Immature natural killer cell (primary cell): Measurements from ENCODE around the gene PLGLB1. TPM values are rescaled to one million over a fixed set of nuclear protein-coding genes. Genes with fewer than 3 reads are reported as not detected.
A peak's percentile ranks its signal among the peaks of the same experiment; 100 is the strongest.
"Not testable (repeated sequence)": the region's sequence is repeated elsewhere in the genome, so short reads cannot be mapped to it uniquely, and the experiment has no call there.

Source experiments
- DNase-seq, 3 donors: peaks; one replicate each; pipeline ENCODE4 v3.0.0; 2022; ENCODE audit warnings: mixed read lengths in 1 of 3
- H3K27ac Mint-ChIP-seq, 6 donors: one replicate each; pipeline ENCODE4 v1.8.0; 2020; ENCODE audit warnings: mixed read lengths in 6 of 6, mild to moderate bottlenecking in 5 of 6, inconsistent platforms in 4 of 6, moderate library complexity in 3 of 6
- H3K27me3 Mint-ChIP-seq, 3 donors: one replicate each; pipeline ENCODE4 v1.8.0; 2020 to 2021; ENCODE audit warnings: low read depth in 3 of 3, mild to moderate bottlenecking in 3 of 3, mixed read lengths in 3 of 3, moderate library complexity in 3 of 3, inconsistent platforms in 1 of 3
- H3K36me3 Mint-ChIP-seq, 3 donors: one replicate each; pipeline ENCODE4 v1.8.0; 2020; ENCODE audit warnings: mixed read lengths in 3 of 3, inconsistent platforms in 2 of 3, mild to moderate bottlenecking in 2 of 3
- H3K4me1 Mint-ChIP-seq, 2 donors: one replicate each; pipeline ENCODE4 v1.8.0; 2020; ENCODE audit warnings: inconsistent platforms in 2 of 2, mild to moderate bottlenecking in 2 of 2, mixed read lengths in 2 of 2, moderate library complexity in 1 of 2
- H3K4me3 Mint-ChIP-seq, 5 donors: one replicate each; pipeline ENCODE4 v1.8.0; 2020; ENCODE audit warnings: mild to moderate bottlenecking in 5 of 5, mixed read lengths in 5 of 5, inconsistent platforms in 3 of 5, moderate library complexity in 3 of 5
- H3K9me3 Mint-ChIP-seq, 6 donors: one replicate each; pipeline ENCODE4 v1.8.0; 2020; ENCODE audit warnings: mild to moderate bottlenecking in 6 of 6, mixed read lengths in 6 of 6, inconsistent platforms in 4 of 6, moderate library complexity in 3 of 6
- polyA plus RNA-seq, 3 donors: library from polyadenylated mRNA; unstranded; fragments of 300-500 nt; fragmentation: Illumina TruSeq; gene quantifications; one replicate each; pipeline ENCODE4 v1.2.3, GENCODE V29; 2021

PLGLB1 gene
- under 1 TPM in 2 of 3 donors, not detected in 1; 0.52 to 0.67 TPM for polyA plus RNA-seq

- H3K36me3 Mint-ChIP-seq, H3K4me1 Mint-ChIP-seq, H3K27ac Mint-ChIP-seq, DNase-seq, H3K27me3 Mint-ChIP-seq, H3K4me3 Mint-ChIP-seq, H3K9me3 Mint-ChIP-seq: not testable (repeated sequence)
Measured at GRCh38 chr2:87021744-87022143, at the start of gene PLGLB1. TSS of gene PLGLB1 (minus strand) at chr2:87021844. CDS start at chr2:87021783, 61 bp downstream.

GRCh38 chr2:87064305-87064704 lies 42.7 kb upstream of the PLGLB1 start:
- H3K9me3 Mint-ChIP-seq, DNase-seq, H3K36me3 Mint-ChIP-seq, H3K27ac Mint-ChIP-seq, H3K4me3 Mint-ChIP-seq, H3K27me3 Mint-ChIP-seq: not testable (repeated sequence)
- peaks cover 9 to 23% of the 10 kb centered on the region in 2 donors for H3K4me1 Mint-ChIP-seq

- not testable (repeated sequence) for H3K9me3 Mint-ChIP-seq, DNase-seq, H3K27ac Mint-ChIP-seq, H3K4me3 Mint-ChIP-seq, H3K36me3 Mint-ChIP-seq, H3K27me3 Mint-ChIP-seq
- peaks cover 9 to 23% of the 10 kb centered on the region in 2 donors for H3K4me1 Mint-ChIP-seq
Measured at GRCh38 chr2:87063431-87063830, 41.8 kb upstream of the PLGLB1 start.

- not testable (repeated sequence) for DNase-seq, H3K27me3 Mint-ChIP-seq, H3K36me3 Mint-ChIP-seq, H3K27ac Mint-ChIP-seq, H3K9me3 Mint-ChIP-seq, H3K4me3 Mint-ChIP-seq
- peaks cover 3 to 12% of the 10 kb centered on the region in 2 donors for H3K4me1 Mint-ChIP-seq
Measured at GRCh38 chr2:87061519-87061918, 39.9 kb upstream of the PLGLB1 start.

- H3K9me3 Mint-ChIP-seq, H3K27ac Mint-ChIP-seq, H3K36me3 Mint-ChIP-seq, DNase-seq, H3K27me3 Mint-ChIP-seq, H3K4me3 Mint-ChIP-seq: not testable (repeated sequence)
- H3K4me1 Mint-ChIP-seq: peaks cover 10 to 20% of the 10 kb centered on the region in 2 donors
Measured at GRCh38 chr2:87057606-87058005, 36.0 kb upstream of the PLGLB1 start.

- peaks cover 10 to 20% of the 10 kb centered on the region in 2 donors for H3K4me1 Mint-ChIP-seq
- not testable (repeated sequence) for H3K27ac Mint-ChIP-seq, H3K4me3 Mint-ChIP-seq, H3K9me3 Mint-ChIP-seq, H3K27me3 Mint-ChIP-seq, DNase-seq, H3K36me3 Mint-ChIP-seq
Measured at GRCh38 chr2:87056843-87057242, 35.2 kb upstream of the PLGLB1 start.

- not testable (repeated sequence) for H3K4me3 Mint-ChIP-seq
Measured at GRCh38 chr2:87056435-87056834, 34.8 kb upstream of the PLGLB1 start.

GRCh38 chr2:87054375-87054774 lies 32.7 kb upstream of the PLGLB1 start:
- not testable (repeated sequence) for H3K36me3 Mint-ChIP-seq, H3K9me3 Mint-ChIP-seq, H3K27me3 Mint-ChIP-seq
- Mint-ChIP-seq H3K4me3 (peak overlapping the region in 4 of 5 donors; percentile 47 to 74 (median 70)), H3K27ac (peak overlapping the region; percentile 64 to 93 (median 90)), H3K4me1 (peaks cover 10 to 14% of the 10 kb centered on the region in 2 donors)
- peak; percentile 56 to 69 (median 62) for DNase-seq

More at GRCh38 chr2:87056435-87056834, 34.8 kb upstream of the PLGLB1 start:
- H3K4me1 Mint-ChIP-seq: peaks cover 10 to 20% of the 10 kb centered on the region in 2 donors
- H3K27ac Mint-ChIP-seq, H3K9me3 Mint-ChIP-seq, H3K27me3 Mint-ChIP-seq, H3K36me3 Mint-ChIP-seq, DNase-seq: not testable (repeated sequence)

- H3K27ac Mint-ChIP-seq, H3K9me3 Mint-ChIP-seq, H3K27me3 Mint-ChIP-seq, H3K36me3 Mint-ChIP-seq, H3K4me1 Mint-ChIP-seq, H3K4me3 Mint-ChIP-seq: not testable (repeated sequence)
- peak in 2 of 3 donors; percentile 13 to 23 for DNase-seq
Measured at GRCh38 chr2:87041321-87041978, 19.8 kb upstream of the PLGLB1 start.

- DNase-seq, H3K27ac Mint-ChIP-seq, H3K9me3 Mint-ChIP-seq, H3K36me3 Mint-ChIP-seq, H3K27me3 Mint-ChIP-seq, H3K4me3 Mint-ChIP-seq, H3K4me1 Mint-ChIP-seq: not testable (repeated sequence)
Measured at GRCh38 chr2:87028607-87029006, 7.0 kb upstream of the PLGLB1 start.

GRCh38 chr2:87026816-87027215 lies 5.2 kb upstream of the PLGLB1 start:
- not testable (repeated sequence) for H3K27ac Mint-ChIP-seq, DNase-seq, H3K36me3 Mint-ChIP-seq, H3K4me1 Mint-ChIP-seq, H3K4me3 Mint-ChIP-seq, H3K27me3 Mint-ChIP-seq, H3K9me3 Mint-ChIP-seq

- DNase-seq: not testable (repeated sequence)
Measured at GRCh38 chr2:87025927-87026326, 4.3 kb upstream of the PLGLB1 start.

GRCh38 chr2:87023988-87024615 lies 2.5 kb upstream of the PLGLB1 start:
- not testable (repeated sequence) for H3K4me1 Mint-ChIP-seq, H3K27ac Mint-ChIP-seq, DNase-seq, H3K4me3 Mint-ChIP-seq, H3K36me3 Mint-ChIP-seq, H3K27me3 Mint-ChIP-seq, H3K9me3 Mint-ChIP-seq

More at GRCh38 chr2:87025927-87026326, 4.3 kb upstream of the PLGLB1 start:
- H3K27me3 Mint-ChIP-seq, H3K4me3 Mint-ChIP-seq, H3K9me3 Mint-ChIP-seq, H3K4me1 Mint-ChIP-seq, H3K27ac Mint-ChIP-seq, H3K36me3 Mint-ChIP-seq: not testable (repeated sequence)

- not testable (repeated sequence) for H3K9me3 Mint-ChIP-seq, H3K4me1 Mint-ChIP-seq, H3K27ac Mint-ChIP-seq, H3K36me3 Mint-ChIP-seq, DNase-seq, H3K27me3 Mint-ChIP-seq, H3K4me3 Mint-ChIP-seq
Measured at GRCh38 chr2:87021043-87021442, 601 bp downstream of the PLGLB1 start.

GRCh38 chr2:87019053-87019452 lies 2.6 kb downstream of the PLGLB1 start:
- not testable (repeated sequence) for H3K27ac Mint-ChIP-seq, H3K27me3 Mint-ChIP-seq, H3K9me3 Mint-ChIP-seq, DNase-seq, H3K4me1 Mint-ChIP-seq, H3K4me3 Mint-ChIP-seq, H3K36me3 Mint-ChIP-seq
